Hematopoietic multipotent progenitor cell treated with erythropoietin and hydrocortisone succinate and interleukin-3 and kit ligand, for 6 days (in vitro differentiated cells): ENCODE measurements around the gene CRYBA4.

Experiments
- DNase-seq: peaks from one replicate; pipeline ENCODE4 v3.0.0-alpha.2; 2015

Gene CRYBA4

DNA sequence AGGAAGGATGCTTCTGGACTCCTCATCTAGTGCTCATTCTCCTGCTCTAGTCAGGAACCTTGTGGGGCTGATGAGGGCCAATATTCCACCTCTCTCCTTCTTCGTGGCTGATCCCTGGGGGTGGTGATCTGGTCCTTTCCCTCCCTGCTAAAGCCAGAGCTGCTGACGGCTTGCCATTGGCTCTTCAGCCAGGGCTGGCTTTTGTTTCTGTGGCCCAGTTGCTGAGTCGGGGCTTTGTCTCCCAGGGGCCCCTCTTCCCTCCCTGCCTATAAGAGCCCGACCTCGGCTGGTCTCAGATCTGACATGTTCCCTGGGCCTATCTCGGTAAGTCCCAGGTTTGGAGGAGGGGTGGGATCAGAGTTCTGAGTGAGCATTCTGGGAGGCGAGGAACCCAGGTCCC lies at the start of gene CRYBA4:
CRYBA4 (plus strand) TSS at position 301 of the 400 bp plus-strand sequence. CDS start 634 bp downstream, outside the sequence.
- DNase-seq: no peak

DNA sequence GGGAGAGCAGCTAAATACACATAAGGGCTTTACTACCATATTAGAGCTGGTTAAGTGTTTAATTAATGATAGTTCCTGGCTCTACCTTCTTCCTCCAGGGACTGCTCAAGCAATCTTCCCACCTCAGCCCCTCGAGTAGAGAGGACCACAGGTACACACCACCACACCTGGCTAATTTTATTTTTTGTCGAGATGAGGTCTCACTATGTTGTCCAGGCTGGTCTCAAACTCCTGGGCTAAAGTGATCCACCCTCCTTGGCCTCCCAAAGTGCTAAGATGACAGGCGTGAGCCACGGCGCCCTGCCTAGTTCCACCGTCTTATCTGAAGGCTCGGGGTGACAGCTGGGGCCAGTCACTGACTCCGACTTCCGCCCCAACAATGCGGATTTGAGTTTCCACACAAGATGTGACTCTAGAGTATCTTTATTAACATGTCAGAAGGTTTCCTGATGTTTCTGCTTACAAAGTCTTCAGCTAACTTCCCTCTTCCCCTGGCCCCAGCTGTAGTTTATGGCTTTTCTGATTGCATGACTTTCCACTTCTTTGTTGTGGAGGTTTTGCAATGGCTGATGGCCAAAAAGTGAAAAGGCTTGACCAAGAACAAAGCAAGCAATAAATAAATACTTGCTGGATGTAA lies 48.6 kb upstream of the CRYBA4 start:
- peak; percentile 94 for DNase-seq

- DNase-seq: no peak
Measured at GRCh38 chr22:26574001-26574723, 47.6 kb upstream of the CRYBA4 start.

DNA sequence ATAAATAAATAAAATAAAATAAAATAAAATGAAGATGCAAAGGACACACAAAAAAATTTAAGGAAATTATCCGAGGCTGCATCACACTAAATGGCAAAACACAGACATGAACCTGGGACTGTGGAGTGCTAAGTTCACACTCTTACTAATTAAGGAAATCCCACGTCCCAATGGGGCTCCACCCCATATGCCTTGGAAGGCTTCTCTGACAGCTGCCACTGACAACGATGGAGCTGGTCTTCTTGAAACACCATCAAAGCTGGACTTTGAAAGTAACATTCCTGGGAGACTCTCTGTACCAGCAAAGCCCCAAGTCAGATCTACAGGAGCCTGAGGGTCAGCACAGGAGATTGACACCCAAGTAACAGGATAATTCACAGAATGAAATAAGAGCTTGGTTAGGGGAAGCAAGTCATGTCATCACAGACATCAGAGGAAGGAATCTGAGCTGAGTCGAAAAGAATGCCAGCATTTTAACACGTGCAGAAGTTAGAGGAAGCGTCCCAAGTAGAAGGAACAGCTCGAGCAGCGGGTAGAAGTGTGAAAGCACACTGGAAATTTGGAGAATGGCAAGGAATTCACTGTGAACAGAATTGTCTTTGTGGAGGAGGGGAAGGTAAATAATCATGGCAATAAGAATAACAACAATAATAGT lies 45.6 kb upstream of the CRYBA4 start:
- no peak for DNase-seq

DNA sequence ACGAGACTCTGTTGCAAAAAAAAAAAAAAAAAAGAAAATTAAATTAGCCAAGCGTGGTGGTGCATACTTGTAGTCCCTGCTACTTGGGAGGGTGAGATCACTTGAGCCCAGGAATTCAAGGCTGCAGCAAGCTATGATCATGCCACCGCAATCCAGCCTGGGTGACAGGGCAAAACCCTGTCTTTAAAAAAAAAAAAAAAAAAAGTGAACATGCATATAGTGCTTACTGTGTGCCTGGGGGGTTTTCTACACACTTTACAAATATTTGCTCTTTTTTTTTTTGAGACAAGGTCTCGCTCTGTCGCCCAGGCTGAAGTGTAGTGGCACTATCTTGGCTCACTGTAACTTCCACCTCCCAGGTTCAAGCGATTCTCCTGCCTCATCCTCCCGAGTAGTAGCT lies 44.7 kb upstream of the CRYBA4 start:
- no peak for DNase-seq

GRCh38 chr22:26579331-26579886 lies 42.4 kb upstream of the CRYBA4 start:
- peak; percentile 78 for DNase-seq

DNA sequence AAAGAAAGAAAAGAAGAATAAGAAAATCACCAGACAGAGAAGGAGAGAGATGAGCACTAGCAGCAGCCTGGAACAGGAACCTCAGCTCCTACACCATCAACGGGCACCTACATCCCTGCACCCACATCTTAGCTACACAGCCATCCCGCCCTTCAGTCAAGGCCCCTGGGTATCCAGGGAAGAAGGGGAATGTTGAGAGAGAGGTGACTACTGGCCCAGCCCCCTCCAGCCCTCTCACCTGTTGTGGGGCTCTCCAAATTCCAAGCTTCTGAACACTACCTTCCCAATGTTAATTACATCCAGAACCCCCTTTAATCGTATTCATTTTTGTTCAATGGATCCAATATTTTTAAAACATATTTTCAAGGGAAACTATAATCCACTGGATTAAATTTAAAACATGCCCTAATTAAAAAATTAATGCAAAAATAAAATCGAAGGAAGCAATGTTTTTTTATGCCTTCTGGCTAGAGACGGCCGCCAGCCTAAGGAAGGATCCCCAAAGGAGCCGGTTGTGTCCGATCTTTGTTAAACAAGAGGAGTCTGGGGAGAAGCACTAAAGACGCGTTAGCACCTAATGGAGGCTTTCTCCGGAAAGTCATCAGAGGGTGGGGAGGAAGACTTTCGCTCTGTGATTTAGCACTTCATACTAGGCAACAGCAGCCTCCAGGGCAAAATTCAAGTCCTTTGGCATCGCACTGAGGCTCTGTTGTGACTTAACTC lies 41.4 kb upstream of the CRYBA4 start:
- DNase-seq: no peak

DNA sequence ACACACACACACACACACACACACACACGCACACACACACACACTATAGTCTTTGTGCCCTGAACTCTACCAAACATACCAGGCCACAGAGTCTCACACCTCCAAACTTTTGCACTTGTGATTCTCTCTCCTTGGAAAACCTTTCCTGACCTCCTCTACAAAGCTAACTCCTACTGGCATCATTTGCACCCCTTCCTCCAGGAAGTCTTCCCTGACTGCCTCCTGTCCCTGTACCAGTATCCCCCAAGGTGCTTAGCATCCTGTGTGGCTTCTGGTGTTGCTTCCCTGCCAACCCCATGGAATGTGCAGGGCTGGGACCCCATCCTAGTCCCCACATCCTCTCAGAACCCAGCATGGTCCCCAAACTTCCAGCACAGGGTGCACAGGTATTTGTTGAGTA lies 40.7 kb upstream of the CRYBA4 start:
- no peak for DNase-seq

DNA sequence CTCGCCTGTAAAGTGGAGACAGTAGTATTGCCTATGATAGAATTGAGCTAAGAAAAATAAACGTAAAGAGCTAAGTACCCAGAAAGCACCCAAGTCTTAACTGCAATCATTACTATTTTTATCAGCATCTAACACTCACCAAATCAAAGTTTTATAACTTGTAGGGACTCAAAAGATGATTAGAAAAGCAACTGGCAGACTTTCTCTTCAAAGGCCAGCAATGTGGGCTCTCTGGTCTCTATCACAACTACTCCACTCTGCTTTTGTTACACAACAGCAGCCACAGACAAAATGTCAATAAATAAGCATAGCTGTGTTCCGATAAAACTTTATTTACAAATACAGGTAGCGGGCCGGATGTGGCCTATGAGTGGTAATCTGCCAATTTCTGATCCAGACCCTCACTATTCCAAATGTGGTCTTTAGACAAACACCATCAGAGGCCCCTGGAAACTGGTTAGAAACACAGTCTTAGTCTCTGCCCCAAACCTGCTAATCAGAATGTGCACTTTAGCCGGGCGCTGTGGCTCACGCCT lies 40.1 kb upstream of the CRYBA4 start:
- DNase-seq: peak; percentile 53

DNA sequence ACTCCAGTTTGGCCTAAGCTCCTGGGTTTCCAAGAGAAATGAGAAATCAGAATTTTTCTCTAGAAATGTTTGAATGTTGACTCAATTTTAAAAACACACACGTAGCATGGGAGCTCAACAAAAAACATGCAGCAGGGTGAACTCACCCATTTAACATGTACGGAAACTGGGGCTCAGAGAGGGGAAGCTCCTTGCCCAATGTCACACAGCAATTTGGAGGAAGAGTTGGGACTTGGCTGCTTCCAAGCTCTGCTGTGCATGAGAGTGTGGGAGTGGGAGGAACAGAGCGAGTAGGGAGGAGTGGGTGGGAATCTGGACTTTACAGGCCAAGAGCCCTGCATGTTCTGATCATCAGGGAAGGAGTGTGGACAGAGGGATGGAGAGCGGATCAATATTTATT lies 37.8 kb upstream of the CRYBA4 start:
- no peak for DNase-seq

- DNase-seq: peak; percentile 97
Measured at GRCh38 chr22:26585104-26585790, 36.5 kb upstream of the CRYBA4 start.

- peak; percentile 63 for DNase-seq
Measured at GRCh38 chr22:26586556-26587325, 35.0 kb upstream of the CRYBA4 start.

DNA sequence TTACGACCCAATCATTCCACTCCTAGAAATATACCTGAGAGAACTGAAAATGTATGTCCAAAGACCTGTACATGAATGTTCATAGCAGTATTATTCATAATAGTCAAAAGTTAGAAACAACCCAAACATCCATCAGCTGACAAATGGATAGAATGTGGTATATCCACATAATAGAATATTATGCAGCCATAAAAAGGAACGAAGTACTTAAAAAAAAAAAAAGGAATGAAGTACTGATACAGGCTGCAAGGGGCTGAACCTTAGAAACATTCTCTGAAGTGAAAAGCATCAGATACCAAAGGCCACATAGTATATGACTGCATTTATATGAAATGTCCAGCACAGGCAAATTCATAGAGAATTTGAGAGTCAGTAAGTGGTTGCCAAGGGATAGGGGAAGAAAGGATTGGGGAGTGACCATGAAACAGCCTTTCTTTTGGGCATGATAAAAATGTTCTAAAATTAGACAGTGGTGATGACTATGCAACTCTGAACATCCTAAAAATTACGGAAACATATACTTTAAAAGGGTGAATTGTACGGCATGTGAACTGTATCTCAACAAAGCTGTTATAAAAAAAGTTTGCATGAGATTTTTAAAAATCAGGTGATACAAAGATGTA lies 33.7 kb upstream of the CRYBA4 start:
- DNase-seq: peak; percentile 82

DNA sequence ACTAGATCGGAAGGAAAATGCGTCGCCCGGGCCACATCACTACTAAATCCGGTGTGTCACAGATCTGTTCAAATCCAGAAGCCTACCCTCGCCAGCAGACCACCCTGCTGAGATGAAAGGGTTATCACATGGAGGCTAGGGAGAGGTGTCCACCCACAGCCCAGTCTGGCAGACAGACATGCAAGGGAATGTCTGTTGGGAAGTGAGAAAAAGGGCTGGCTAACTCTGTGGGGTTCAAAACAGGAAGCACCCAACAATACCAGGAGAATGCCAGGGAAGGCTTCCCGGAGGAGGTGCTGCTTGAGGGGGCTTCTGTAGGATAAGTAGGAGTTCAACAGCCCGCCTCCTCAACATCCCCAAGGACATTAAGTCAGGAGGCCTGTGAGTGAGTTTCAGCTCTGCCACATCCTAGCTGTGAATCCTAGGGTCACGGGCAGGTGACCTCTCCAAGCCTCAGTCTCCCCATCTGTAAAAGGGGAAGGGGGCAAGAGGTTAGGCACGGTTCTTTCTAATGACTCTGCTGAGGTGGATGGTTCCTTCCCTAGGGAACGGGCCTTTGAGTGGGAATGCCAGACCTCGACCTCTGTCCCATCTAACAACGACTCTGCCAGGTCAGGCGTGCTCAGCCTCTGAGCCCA lies 32.9 kb upstream of the CRYBA4 start:
- DNase-seq: no peak

DNA sequence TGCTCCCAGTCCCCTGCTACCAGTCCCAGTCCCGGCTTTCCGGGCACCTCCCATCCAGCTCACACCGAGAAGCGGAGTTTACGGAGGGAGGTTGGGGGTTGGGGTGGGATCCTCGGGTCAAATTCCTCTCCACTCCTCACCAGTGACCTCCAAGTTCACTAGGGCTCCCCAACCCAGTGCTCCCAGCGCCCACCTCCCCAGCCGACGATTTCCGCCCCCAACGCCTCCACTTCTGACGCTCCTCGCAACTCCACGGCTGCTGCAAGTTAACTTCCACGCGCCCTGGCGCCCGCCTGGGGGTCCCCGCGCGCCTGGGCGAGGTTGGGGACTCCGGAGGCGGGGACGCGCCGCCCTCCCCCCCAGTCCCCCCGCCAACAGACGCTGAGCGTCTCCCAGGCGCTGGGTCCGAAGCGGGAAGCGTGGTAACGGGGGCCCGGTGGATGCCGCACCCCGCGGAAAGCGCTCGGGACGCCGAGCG lies 32.4 kb upstream of the CRYBA4 start:
- DNase-seq: peak; percentile 68

GRCh38 chr22:26589845-26590736 lies 31.7 kb upstream of the CRYBA4 start, which contains the start of gene TPST2:
TPST2 (minus strand) TSS chr22:26590132; CDS start chr22:26541630, 48,502 bp downstream.
- DNase-seq: peak; percentile 80

- DNase-seq: no peak
Measured at GRCh38 chr22:26592421-26592891, 29.3 kb upstream of the CRYBA4 start.

- DNase-seq: no peak
Measured at GRCh38 chr22:26593763-26594162, 28.0 kb upstream of the CRYBA4 start.

DNA sequence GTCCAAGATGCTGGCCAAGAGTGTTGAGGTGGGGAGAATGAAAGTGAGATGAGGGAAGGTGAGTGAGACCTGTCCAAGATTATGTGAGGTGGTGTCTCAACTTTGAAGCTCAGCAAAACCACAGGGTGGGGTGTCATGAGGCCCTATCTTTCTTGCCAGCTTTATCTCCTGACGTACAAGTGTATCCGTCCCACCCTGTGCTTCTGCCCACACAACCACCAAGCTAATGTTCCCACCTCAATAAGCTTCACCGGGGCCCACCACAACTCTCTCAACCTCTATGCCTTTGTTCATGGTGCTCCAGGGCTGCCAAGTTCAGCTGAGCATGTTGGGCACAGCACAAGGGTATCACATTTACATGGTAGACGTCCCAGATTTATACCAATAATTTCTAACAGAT lies 24.7 kb upstream of the CRYBA4 start:
- peak; percentile 96 for DNase-seq
